OCI-M2 (cell line): Measurements from ENCODE around the gene MAP3K5.
"Not testable (repeated sequence)": the region's sequence is repeated elsewhere in the genome, so short reads cannot be mapped to it uniquely, and the experiment has no call there.

Source experiments
- DNase-seq: peaks from one replicate; lab custom pipeline; 2025; ENCODE audit not compliant: unreplicated experiment; lab: John Stamatoyannopoulos, UW

Gene MAP3K5

DNA sequence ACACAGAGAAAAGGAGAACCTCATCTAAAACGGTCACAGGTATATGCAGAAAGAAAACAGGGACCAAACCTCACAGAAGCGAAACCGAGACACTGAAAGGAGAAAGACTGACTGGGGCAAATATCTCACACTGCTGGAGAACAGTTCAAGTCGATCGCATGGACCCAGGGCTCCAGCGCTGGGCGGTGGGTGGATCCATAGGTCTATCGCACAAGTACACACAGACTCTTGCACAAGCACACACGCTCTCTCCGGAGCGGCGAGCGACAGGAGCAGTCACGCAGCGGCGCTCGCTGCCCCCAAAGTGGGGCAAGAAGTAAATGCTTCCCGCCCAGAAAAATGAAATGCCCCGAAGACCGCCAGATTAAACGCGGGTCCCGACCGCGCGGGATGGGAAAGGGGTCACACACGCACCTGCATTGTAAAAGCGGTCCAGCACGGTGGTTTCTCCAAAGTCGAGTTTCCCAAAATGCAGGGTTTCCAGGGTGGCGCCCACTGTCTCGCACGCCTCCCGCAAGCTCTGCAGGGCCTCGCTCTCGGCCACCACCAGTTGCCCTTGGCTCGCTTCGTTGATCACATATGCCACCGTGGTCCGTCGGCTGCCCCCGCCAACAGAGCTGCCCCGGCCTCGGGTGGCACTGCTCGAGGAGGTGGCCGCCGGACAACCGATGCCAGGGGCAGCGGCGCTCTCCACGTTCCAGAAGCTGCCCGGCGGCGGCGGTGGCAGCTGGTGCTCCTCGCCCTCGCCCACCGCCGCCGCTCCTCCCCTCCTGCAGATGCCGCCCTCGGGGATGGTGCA is 782 bp downstream of the MAP3K5 start:
- no peak for DNase-seq

GRCh38 chr6:136790411-136791295 is 1.6 kb downstream of the MAP3K5 start:
- no peak for DNase-seq

DNA sequence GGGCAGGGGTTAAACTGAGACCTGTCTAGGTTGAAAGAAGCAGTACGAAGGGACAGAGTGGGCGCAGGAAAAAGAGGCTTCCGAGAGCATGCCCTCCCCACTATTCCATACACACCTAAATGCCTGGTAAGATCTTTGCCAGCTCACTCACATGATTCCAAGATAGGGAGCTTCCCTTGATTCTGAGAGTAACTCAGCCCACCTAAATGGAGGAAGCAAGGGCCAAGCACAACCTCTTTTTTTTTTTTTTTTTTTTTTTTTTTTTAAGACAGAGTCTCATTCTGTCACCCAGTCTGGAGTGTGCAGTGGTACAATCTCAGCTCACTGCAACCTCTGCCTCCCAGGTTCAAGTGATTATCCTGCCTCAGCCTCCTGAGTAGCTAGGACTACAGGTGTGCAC is 2.8 kb downstream of the MAP3K5 start:
- DNase-seq: not testable (repeated sequence)

GRCh38 chr6:136788069-136788902 is 4.0 kb downstream of the MAP3K5 start:
- DNase-seq: no peak

DNA sequence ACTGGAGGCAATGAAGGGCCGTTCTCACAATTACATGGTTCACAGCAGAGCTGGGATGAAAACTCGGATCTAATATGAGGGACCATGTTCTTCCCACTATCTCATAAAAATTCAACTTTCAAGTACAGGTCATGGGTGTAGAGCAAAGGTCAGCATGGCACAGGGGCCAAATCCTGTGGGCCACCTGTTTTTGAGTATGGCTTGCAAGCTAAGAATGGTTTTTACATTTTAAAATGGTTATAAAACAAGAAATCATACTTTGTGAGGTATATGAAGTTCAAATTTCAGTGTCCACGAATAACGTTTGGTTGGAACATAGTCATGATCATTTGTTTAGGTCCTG is 4.6 kb downstream of the MAP3K5 start:
- no peak for DNase-seq

DNA sequence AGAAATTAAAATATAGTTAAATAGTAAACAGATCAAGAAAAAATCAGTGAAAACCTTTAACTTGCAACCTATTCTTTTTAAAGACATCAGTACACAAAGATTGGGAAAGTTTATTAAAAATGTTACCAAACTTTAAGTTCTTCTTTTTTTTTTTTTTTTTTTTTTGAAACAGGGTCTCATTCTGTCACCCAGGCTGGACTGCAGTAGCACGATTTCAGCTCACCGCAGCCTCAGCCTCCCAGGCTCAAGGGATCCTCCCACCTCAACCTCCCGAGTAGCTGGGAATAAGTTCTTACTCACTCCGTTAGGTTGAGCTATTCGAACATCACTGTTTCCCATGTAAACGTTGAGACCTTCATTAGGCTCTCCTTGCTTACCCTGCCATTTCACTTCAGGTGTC is 5.6 kb downstream of the MAP3K5 start:
- DNase-seq: no peak

GRCh38 chr6:136784910-136785746 is 7.1 kb downstream of the MAP3K5 start:
- DNase-seq: no peak

GRCh38 chr6:136784271-136784664 is 8.0 kb downstream of the MAP3K5 start:
- no peak for DNase-seq

DNA sequence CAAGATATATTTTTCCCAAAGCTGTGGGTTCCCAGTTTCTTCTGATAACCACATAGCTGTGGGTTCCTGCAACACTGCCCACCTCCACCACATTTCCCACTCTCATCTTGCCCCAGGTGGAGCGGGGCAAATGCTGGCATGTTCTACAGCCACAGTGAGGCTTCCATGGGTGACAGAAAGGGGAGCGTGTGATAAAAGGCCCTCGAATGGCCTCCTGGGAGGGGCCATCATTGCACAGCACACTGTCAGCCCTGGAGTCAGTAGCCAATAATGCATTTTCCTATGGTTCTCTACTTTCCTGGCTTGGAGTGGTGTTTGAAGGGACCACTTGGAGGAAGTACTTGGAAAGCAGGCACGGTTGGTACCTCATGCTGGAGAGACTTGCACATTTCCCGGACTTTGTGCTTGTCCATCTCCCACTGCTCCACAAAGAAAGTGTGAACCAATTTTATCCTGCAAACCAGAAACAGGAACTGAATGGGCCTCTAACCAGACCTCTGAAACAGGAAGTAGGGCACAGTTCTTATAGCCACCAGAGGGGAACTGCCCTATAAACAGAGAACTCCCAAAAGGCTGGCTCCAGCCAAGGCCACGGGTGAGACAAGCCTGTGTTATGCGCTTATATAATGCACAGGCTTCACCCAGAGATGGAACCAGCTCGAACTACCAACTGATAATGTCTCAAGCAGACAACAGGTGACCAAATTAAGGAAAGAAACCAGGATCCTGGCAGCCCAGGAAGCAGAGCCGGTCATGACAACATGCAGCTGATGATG is 8.6 kb downstream of the MAP3K5 start:
- no peak for DNase-seq

GRCh38 chr6:136783021-136783420 is 9.3 kb downstream of the MAP3K5 start:
- no peak for DNase-seq

DNA sequence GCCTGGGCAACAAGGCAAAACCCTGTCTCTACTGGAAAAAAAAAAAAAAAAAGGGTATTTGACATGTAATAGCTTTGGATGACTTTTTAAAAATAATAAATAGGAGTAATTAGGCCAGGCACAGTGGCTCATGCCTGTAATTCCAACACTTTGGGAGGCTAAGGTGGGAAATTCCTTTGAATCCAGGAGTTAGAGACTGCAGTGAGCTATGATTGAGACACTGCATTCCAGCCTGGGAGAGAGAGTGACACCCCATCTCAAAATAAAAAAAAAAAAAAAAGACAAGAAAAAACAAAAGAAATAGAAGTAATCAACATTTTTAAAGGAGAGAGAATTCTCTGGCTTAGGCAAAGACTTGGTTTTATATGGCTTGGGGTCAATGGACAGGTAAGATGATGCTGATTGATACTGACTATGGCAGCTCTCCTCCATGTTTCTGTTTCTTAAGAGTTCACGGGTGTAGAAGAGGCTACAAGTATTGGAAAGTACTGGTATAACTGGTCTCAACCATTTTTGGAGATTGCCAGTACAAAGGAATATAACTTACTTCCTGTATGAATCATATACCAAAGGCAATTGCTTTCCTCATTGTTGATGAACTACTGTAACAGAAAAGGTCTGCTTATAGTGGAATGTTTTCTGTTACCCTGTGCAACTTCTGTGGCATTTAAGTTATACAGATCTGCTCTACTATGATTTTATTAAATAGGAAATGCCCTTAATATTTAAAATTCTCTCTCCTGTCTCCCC is 10.1 kb downstream of the MAP3K5 start:
- DNase-seq: no peak

GRCh38 chr6:136780972-136781371 is 11.3 kb downstream of the MAP3K5 start:
- DNase-seq: no peak

- no peak for DNase-seq
Measured at GRCh38 chr6:136779682-136780081, 12.6 kb downstream of the MAP3K5 start.

DNA sequence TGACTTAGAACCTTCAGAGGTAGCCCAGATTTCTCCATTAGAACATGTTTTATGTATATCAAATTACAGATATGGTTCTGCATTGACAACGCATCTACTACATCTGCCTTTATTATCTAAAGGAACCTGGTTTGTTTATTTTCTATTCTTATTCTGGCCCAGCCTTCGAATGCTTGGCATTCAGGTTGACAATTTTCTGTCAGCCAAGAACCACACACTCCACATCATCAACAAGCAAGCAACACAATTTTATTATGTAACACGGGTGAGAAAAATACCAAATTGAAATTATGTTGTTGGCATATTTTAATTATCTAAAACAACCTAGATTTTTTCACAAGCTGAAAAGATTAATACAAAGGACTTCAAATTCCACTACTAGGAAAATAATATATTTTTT is 14.6 kb downstream of the MAP3K5 start:
- no peak for DNase-seq

DNA sequence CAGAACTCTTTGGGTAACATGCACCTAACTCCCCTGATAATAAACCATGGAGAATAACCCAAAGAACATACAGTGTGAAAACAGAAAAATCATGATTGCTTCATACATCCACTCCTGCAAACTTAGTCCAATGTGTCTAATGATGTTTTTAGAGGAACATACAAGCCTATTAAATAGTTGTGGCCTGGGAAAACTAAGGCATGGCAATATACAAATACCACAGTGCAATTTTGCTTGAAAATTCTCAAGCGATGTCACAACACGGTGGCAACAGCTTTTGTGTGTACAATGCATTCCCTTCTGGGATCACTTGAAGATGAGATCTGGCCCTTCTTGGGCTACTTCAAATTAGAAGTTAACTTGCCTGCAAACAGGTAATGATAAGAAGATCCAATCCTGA is 16.7 kb downstream of the MAP3K5 start:
- DNase-seq: no peak

- DNase-seq: no peak
Measured at GRCh38 chr6:136775081-136775480, 17.2 kb downstream of the MAP3K5 start.

DNA sequence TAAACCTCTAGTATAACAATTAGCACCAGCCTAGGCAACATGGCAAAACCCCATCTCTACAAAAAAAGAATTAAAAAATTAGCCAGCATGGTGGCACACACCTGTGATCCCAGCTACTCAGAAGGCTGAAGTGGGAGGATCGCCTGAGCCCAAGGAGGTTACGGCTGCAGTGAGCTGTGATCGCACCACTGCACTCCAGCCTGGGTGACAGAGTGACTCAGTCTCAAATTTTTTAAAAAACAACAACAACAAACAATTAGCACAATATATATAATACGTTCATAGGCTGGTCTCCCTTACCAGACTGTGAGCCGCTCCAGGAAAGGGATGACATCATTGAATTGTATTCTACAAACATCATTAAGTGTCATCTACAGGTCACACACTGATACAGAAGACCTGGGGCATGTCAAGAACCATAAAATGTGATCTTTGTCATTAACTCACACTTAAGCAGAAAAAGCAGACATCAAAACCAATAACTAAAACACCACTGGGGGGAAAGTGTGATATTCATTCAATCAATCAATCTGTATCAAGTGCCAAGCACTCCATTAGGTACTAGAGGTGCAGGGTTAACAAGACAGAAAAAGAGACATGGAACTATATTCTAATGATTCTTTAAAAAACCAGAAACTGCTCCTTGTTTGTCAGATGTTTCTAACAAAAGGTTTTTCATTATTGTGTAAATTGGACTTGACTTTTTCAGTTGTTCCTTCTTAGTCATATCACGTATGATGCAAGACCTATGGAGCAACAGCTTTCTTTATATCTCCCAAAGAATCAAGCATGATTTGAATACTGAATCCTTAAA is 17.8 kb downstream of the MAP3K5 start:
- no peak for DNase-seq

DNA sequence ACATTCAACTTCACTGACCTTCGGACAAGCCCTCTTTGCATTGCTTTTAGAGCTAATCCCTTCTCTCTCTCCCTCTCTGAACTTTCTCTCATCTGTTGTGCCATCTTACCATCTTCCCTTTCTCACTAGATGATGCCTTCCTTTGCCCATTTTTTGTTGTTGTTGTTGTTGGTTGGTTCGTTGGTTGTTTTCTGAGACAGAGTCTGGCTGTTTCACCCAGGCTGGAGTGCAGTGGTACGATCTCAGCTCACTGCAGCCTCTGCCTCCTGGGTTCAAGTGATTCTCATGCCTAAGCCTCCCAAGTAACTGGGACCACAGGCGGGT is 18.8 kb downstream of the MAP3K5 start:
- no peak for DNase-seq
